ENCODE data around the gene RAB26. TPM values are rescaled to one million over a fixed set of nuclear protein-coding genes. Genes with fewer than 3 reads are reported as not detected.
"Not testable (repeated sequence)": the region's sequence is repeated elsewhere in the genome, so short reads cannot be mapped to it uniquely, and the experiment has no call there.

RAB26 gene
- polyA plus RNA-seq, 1 donor (not counting 4 experiments of a cell fraction or from before 2014, with no cell fraction given), result 0.58 TPM

GRCh38 chr16:2102471-2102870, 46.0 kb upstream of the RAB26 start:
- Histone ChIP-seq H3K27me3 (ENCODE audit: control insufficient read depth, extremely low read depth, insufficient read depth, low read length) (no peaks in the 10 kb centered on the region), H3K4me2 (ENCODE audit: control insufficient read depth, extremely low read depth, insufficient read depth, low read depth, low read length) (no peak overlapping the region), H3K9ac (ENCODE audit: control insufficient read depth, extremely low read depth, insufficient read depth, low read length) (no peak overlapping the region), H3K27ac (ENCODE audit: control insufficient read depth, insufficient read depth, low read length) (no peak overlapping the region), H3K4me1 (ENCODE audit: control insufficient read depth, extremely low read depth, insufficient read depth, low read length) (no peaks in the 10 kb centered on the region), H3K36me3 (ENCODE audit: control insufficient read depth in 2 of 2, extremely low read depth in 1 of 2, insufficient read depth in 2 of 2, low read length in 2 of 2) (peaks cover 0 to 10% of the 10 kb centered on the region in 2 experiments), H3K9me3 (ENCODE audit: control insufficient read depth, low read depth, low read length) (no peaks in the 10 kb centered on the region), H3K9me1 (ENCODE audit: control insufficient read depth, extremely low read depth, insufficient read depth, low read length) (no peaks in the 10 kb centered on the region), H3K79me2 (ENCODE audit: control insufficient read depth, insufficient read depth, low read length) (no peaks in the 10 kb centered on the region), H4K20me1 (ENCODE audit: control insufficient read depth, extremely low read depth, insufficient read depth, low read length) (no peaks in the 10 kb centered on the region), H3K4me3 (ENCODE audit: control insufficient read depth in 2 of 3, extremely low read depth in 1 of 3, insufficient read depth in 2 of 3, low read depth in 1 of 3, low read length in 3 of 3) (no peak overlapping the region), H2AFZ (ENCODE audit: control insufficient read depth, low read length) (no peak overlapping the region)
- TF ChIP-seq CTCF (optimal IDR thresholded peaks at IDR 0.05 in 1 of 3, IDR thresholded peaks at IDR 0.05 in 1 of 3, conservative IDR thresholded peaks at IDR 0.05 in 1 of 3; ENCODE audit: extremely low read depth in 1 of 3, insufficient read depth in 2 of 3, low read length in 3 of 3), result no peak
- TF ChIP-seq EZH2 (IDR thresholded peaks at IDR 0.05; ENCODE audit: low read length), result no peak
- no peak for DNase-seq (ENCODE audit: low read depth, low spot score)
- no peak for FAIRE-seq
- dilution Hi-C loops (cut with MboI; ENCODE audit: extremely low pct_ligation_motif_present, low sequenced_read_pairs), result no loop called here

DNA sequence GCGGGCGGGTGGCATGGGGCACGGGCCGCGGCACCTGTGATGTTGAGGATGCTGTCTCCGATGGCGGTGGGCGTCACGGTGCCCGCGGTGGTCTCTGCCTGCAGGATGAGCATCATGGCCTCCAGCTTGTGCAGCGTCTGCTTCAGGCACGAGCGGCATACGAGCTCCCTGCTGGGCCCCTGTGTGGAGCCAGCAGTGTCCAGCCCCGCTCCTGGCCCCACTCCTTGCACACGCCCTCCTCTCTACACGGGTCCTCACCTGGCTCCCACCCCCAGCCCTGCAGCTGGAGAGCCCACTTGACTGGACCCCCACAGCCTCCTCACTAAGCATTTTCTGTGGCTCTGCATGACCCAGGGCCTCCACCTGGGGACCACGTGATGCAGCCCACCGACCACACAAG, 44.0 kb upstream of the RAB26 start:
- H3K27ac ChIP-seq (ENCODE audit: control insufficient read depth, insufficient read depth, low read length); H3K4me1 ChIP-seq (ENCODE audit: control insufficient read depth, extremely low read depth, insufficient read depth, low read length); H4K20me1 ChIP-seq (ENCODE audit: control insufficient read depth, extremely low read depth, insufficient read depth, low read length); dilution Hi-C loops (cut with MboI; ENCODE audit: extremely low pct_ligation_motif_present, low sequenced_read_pairs); H3K36me3 ChIP-seq (ENCODE audit: control insufficient read depth in 2 of 2, extremely low read depth in 1 of 2, insufficient read depth in 2 of 2, low read length in 2 of 2); H3K27me3 ChIP-seq (ENCODE audit: control insufficient read depth, extremely low read depth, insufficient read depth, low read length); H3K9me1 ChIP-seq (ENCODE audit: control insufficient read depth, extremely low read depth, insufficient read depth, low read length); FAIRE-seq; H2AFZ ChIP-seq (ENCODE audit: control insufficient read depth, low read length); H3K4me3 ChIP-seq (ENCODE audit: control insufficient read depth in 2 of 3, extremely low read depth in 1 of 3, insufficient read depth in 2 of 3, low read depth in 1 of 3, low read length in 3 of 3); H3K4me2 ChIP-seq (ENCODE audit: control insufficient read depth, extremely low read depth, insufficient read depth, low read depth, low read length); H3K79me2 ChIP-seq (ENCODE audit: control insufficient read depth, insufficient read depth, low read length); H3K9me3 ChIP-seq (ENCODE audit: control insufficient read depth, low read depth, low read length); DNase-seq (ENCODE audit: low read depth, low spot score); H3K9ac ChIP-seq (ENCODE audit: control insufficient read depth, extremely low read depth, insufficient read depth, low read length): not testable (repeated sequence)

DNA sequence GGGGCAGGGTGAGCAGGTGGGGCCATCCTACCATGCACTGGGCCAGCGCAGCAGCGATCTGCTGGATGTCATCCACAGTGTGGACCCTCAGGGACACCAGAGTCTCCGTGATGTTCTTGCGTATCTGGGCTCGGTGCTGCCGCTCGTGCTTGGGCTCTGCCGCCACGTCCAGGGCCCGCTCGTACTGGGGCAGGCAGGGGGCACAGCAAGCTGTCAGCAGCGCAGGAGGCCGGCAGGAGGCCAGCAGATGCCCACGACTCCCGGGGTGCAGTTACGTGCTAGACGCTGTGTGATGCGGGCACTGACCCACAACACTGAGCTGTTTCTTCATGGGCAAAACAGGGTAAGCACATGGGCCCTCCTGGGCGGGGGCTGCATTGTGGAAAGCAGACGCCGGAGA, 43.1 kb upstream of the RAB26 start:
- H4K20me1 ChIP-seq (ENCODE audit: control insufficient read depth, extremely low read depth, insufficient read depth, low read length); H3K36me3 ChIP-seq (ENCODE audit: control insufficient read depth in 2 of 2, extremely low read depth in 1 of 2, insufficient read depth in 2 of 2, low read length in 2 of 2); dilution Hi-C loops (cut with MboI; ENCODE audit: extremely low pct_ligation_motif_present, low sequenced_read_pairs); H2AFZ ChIP-seq (ENCODE audit: control insufficient read depth, low read length); H3K27me3 ChIP-seq (ENCODE audit: control insufficient read depth, extremely low read depth, insufficient read depth, low read length); H3K9ac ChIP-seq (ENCODE audit: control insufficient read depth, extremely low read depth, insufficient read depth, low read length); H3K4me3 ChIP-seq (ENCODE audit: control insufficient read depth in 2 of 3, extremely low read depth in 1 of 3, insufficient read depth in 2 of 3, low read depth in 1 of 3, low read length in 3 of 3); H3K4me1 ChIP-seq (ENCODE audit: control insufficient read depth, extremely low read depth, insufficient read depth, low read length); H3K27ac ChIP-seq (ENCODE audit: control insufficient read depth, insufficient read depth, low read length); H3K79me2 ChIP-seq (ENCODE audit: control insufficient read depth, insufficient read depth, low read length); FAIRE-seq; H3K4me2 ChIP-seq (ENCODE audit: control insufficient read depth, extremely low read depth, insufficient read depth, low read depth, low read length); H3K9me1 ChIP-seq (ENCODE audit: control insufficient read depth, extremely low read depth, insufficient read depth, low read length); H3K9me3 ChIP-seq (ENCODE audit: control insufficient read depth, low read depth, low read length); DNase-seq (ENCODE audit: low read depth, low spot score): not testable (repeated sequence)

DNA sequence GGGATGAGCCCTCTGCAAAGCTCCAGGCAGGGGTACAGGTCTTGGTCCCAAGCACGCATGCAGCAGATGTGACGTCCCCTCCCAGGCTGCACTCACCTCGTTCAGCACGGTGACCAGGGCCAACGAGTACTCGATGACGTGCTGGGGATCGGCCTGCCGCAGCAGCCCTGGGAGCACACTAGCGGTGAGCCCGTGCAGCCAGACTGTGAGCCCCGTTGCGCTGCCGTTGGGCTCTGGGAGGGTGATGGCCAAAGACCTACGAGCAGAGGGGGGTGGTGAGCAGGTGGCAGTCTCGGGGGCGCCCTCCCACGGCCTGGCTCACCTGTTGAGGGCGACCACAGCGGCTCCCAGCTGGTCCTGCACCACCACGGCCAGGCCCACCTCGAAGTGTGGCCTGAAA, 42.7 kb upstream of the RAB26 start:
- H3K27me3 ChIP-seq (ENCODE audit: control insufficient read depth, extremely low read depth, insufficient read depth, low read length); H2AFZ ChIP-seq (ENCODE audit: control insufficient read depth, low read length); H3K4me2 ChIP-seq (ENCODE audit: control insufficient read depth, extremely low read depth, insufficient read depth, low read depth, low read length); H3K9me1 ChIP-seq (ENCODE audit: control insufficient read depth, extremely low read depth, insufficient read depth, low read length); H4K20me1 ChIP-seq (ENCODE audit: control insufficient read depth, extremely low read depth, insufficient read depth, low read length); H3K4me3 ChIP-seq (ENCODE audit: control insufficient read depth in 2 of 3, extremely low read depth in 1 of 3, insufficient read depth in 2 of 3, low read depth in 1 of 3, low read length in 3 of 3); H3K79me2 ChIP-seq (ENCODE audit: control insufficient read depth, insufficient read depth, low read length); H3K9ac ChIP-seq (ENCODE audit: control insufficient read depth, extremely low read depth, insufficient read depth, low read length); dilution Hi-C loops (cut with MboI; ENCODE audit: extremely low pct_ligation_motif_present, low sequenced_read_pairs); H3K27ac ChIP-seq (ENCODE audit: control insufficient read depth, insufficient read depth, low read length); H3K9me3 ChIP-seq (ENCODE audit: control insufficient read depth, low read depth, low read length); H3K4me1 ChIP-seq (ENCODE audit: control insufficient read depth, extremely low read depth, insufficient read depth, low read length); DNase-seq (ENCODE audit: low read depth, low spot score); FAIRE-seq: not testable (repeated sequence)
- H3K36me3 ChIP-seq (ENCODE audit: control insufficient read depth in 2 of 2, extremely low read depth in 1 of 2, insufficient read depth in 2 of 2, low read length in 2 of 2), result peaks cover 0 to 10% of the 10 kb centered on the region in 2 experiments
